GM12878 (cell line): ENCODE results near the gene MOB2. TPM values are rescaled to one million over a fixed set of nuclear protein-coding genes. Genes with fewer than 3 reads are reported as not detected.

Source experiments
- ATAC-seq: fragments of 200-7000 bp; cut with Tn5 transposase; 3 replicates; pipeline ENCODE4 v1.9.1; 2020; ENCODE audit warnings: mild to moderate bottlenecking, moderate library complexity
- BruUV-seq: library from RNA; stranded (reverse); fragments of 400-500 nt; replicated peaks from 2 replicates; lab custom pipeline; 2021; lab: Mats Ljungman, UMichigan
- CTCF ChIA-PET: fragments of 300-600 bp; sonication (Branson Sonifier 250); formaldehyde crosslinking; extraction: SDS; loops from one replicate; lab custom pipeline; 2021; ENCODE audit warnings: inconsistent platforms; lab: Yijun Ruan, JAX
- POLR2A ChIA-PET: fragments of 350-600 bp; formaldehyde crosslinking; extraction: SDS; loops from one replicate; lab custom pipeline; 2021; ENCODE audit warnings: inconsistent platforms; lab: Charles Lee
- RAD21 ChIA-PET: fragments of 300-600 bp; sonication (Branson Sonifier 250); formaldehyde crosslinking; loops from one replicate; lab custom pipeline; 2023; ENCODE audit warnings: antibody characterized with exemption; ENCODE audit not compliant: unreplicated experiment; lab: Charles Lee
- SMC1A ChIA-PET: fragments of 300-600 bp; sonication (Branson Sonifier 250); formaldehyde crosslinking; loops from one replicate; lab custom pipeline; 2023; ENCODE audit not compliant: unreplicated experiment, uncharacterized antibody; lab: Charles Lee
- DNase-seq: peaks from one replicate; pipeline ENCODE4 v3.0.0-alpha.2; 2011; ENCODE audit warnings: low read depth, low spot score
- FAIRE-seq: peaks from 3 replicates; lab custom pipeline; 2011; peaks lifted over from hg19 to GRCh38; lab: Jason Lieb, UNC
- H2AFZ ChIP-seq: 2 replicates; pipeline ENCODE4 v1.6.0; 2011; ENCODE audit warnings: low read depth, low read length, control low read depth; ENCODE audit not compliant: control insufficient read depth
- H3K27ac ChIP-seq: 2 replicates; pipeline ENCODE4 v1.5.1; 2011; ENCODE audit warnings: control low read depth; ENCODE audit not compliant: control insufficient read depth, insufficient read depth
- H3K27me3 ChIP-seq, 2 experiments: replicated peaks in 1 of 2; 2 replicates each; pipeline versions ENCODE4 v1.6.0 to v1.6.1; 2011; ENCODE audit warnings: low read length in 1 of 2; ENCODE audit not compliant: control insufficient read depth in 2 of 2, insufficient read depth in 2 of 2
- H3K36me3 ChIP-seq, 2 experiments: 2 replicates each; pipeline ENCODE4 v1.5.1; 2011; ENCODE audit warnings: low read length in 1 of 2; ENCODE audit not compliant: control insufficient read depth in 2 of 2, insufficient read depth in 2 of 2
- H3K4me1 ChIP-seq: 2 replicates; pipeline ENCODE4 v1.6.1; 2011; ENCODE audit warnings: mild to moderate bottlenecking, low read length, moderate library complexity, mixed read lengths; ENCODE audit not compliant: control insufficient read depth, insufficient read depth
- H3K4me2 ChIP-seq: 2 replicates; pipeline ENCODE4 v1.6.0; 2011; ENCODE audit warnings: control low read depth; ENCODE audit not compliant: control insufficient read depth, insufficient read depth
- H3K4me3 ChIP-seq: fragments of 200-600 bp; sonication (generic); 2 replicates; pipeline ENCODE4 v1.5.1; 2016
- H3K79me2 ChIP-seq: 2 replicates; pipeline ENCODE4 v1.6.0; 2011; ENCODE audit warnings: low read length; ENCODE audit not compliant: control insufficient read depth, insufficient read depth
- H3K9ac ChIP-seq: 2 replicates; pipeline ENCODE4 v1.8.0; 2011; ENCODE audit warnings: low read length, control low read depth, mixed read lengths; ENCODE audit not compliant: control insufficient read depth, insufficient read depth
- H3K9me3 ChIP-seq: replicated peaks from 3 replicates; pipeline ENCODE4 v1.5.1; 2011; ENCODE audit warnings: mild to moderate bottlenecking, low read length; ENCODE audit not compliant: control insufficient read depth, insufficient read depth
- H4K20me1 ChIP-seq: 2 replicates; pipeline ENCODE4 v1.6.0; 2011; ENCODE audit not compliant: control insufficient read depth, insufficient read depth
- CREB1 ChIP-seq: IDR thresholded peaks from 2 replicates; pipeline ENCODE4 v1.6.1; 2012; ENCODE audit warnings: low read depth, mild to moderate bottlenecking, inconsistent platforms
- NR2F1 ChIP-seq: fragments of 450-650 bp; conservative IDR thresholded peaks from 2 replicates; pipeline ENCODE4 v1.6.1; 2017; ENCODE audit warnings: mild to moderate bottlenecking
- SMAD5 ChIP-seq: IDR thresholded peaks from 2 replicates; pipeline ENCODE4 v1.6.1; 2016; ENCODE audit warnings: antibody characterized with exemption, low read depth
- TCF12 ChIP-seq: IDR thresholded peaks from 2 replicates; pipeline ENCODE4 v1.6.1; 2011; ENCODE audit warnings: low read depth, mild to moderate bottlenecking, low read length
- WGBS: methylation state at CpG from one replicate; pipeline ENCODE4 v1.1.6; 2016; ENCODE audit warnings: low lambda C conversion rate; ENCODE audit not compliant: insufficient replicate concordance, insufficient coverage; ENCODE audit errors: missing lambda C conversion rate; 5-methylcytosine and 5-hydroxymethylcytosine counted together
- in situ Hi-C: fragments of 300-500 bp; cut with MboI; formaldehyde crosslinking; loops from 9 replicates; pipeline ENCODE4 v1.14.3; 2018; ENCODE audit warnings: mixed read lengths
- intact Hi-C: fragments of 100-400 bp; cut with micrococcal nuclease; formaldehyde crosslinking; loops from one replicate; pipeline ENCODE4 v1.14.2; 2022; ENCODE audit not compliant: unreplicated experiment
- polyA plus RNA-seq, 11 experiments: library from polyadenylated mRNA; depleted of rRNA in 4 of 11; unstranded in 6 of 11; stranded (reverse) in 5 of 11; fragments of >200 nt; fragmentation: Nextera tagmentation in 4 of 11; fragmentation: Illumina TruSeq in 1 of 11; extraction: Ambion mirVana in 4 of 11; extraction: Trizol in 1 of 11; gene quantifications; 1 replicate in 1 of 11; 2 replicates in 10 of 11; pipeline versions ENCODE4 v1.2.1 to v1.2.3, GENCODE V29; 2011 to 2016; ENCODE audit warnings: inconsistent platforms in 2 of 11, missing spikeins in 2 of 11, low read depth in 1 of 11
- total RNA-seq, 4 experiments: library from RNA; depleted of rRNA in 3 of 4; stranded (reverse); fragments of >200 nt in 3 of 4; fragmentation: Illumina TruSeq in 1 of 4; extraction: Trizol in 1 of 4; gene quantifications; 2 replicates each; pipeline versions ENCODE4 v1.2.1 to v1.2.3, GENCODE V29; 2013 to 2021
- TF ChIP-seq, protein P1 (sequence below): fragments of 450-650 bp; formaldehyde crosslinking; IDR thresholded peaks from 2 replicates; pipeline ENCODE4 v1.5.0; 2022; ENCODE audit warnings: mild to moderate bottlenecking, missing genetic modification characterization
- TF ChIP-seq, protein P2 (sequence below): fragments of 450-650 bp; IDR thresholded peaks from 2 replicates; pipeline ENCODE4 v1.6.1; 2018; ENCODE audit warnings: mild to moderate bottlenecking, low read depth, moderate library complexity; ENCODE audit not compliant: partially characterized antibody

Gene MOB2
- total and polyA plus RNA-seq, 10 of the 15 experiments (the other 5 are each of a cell fraction or from before 2014, with no cell fraction given), result 0.10 to 34.6 (median 15.5) TPM

DNA sequence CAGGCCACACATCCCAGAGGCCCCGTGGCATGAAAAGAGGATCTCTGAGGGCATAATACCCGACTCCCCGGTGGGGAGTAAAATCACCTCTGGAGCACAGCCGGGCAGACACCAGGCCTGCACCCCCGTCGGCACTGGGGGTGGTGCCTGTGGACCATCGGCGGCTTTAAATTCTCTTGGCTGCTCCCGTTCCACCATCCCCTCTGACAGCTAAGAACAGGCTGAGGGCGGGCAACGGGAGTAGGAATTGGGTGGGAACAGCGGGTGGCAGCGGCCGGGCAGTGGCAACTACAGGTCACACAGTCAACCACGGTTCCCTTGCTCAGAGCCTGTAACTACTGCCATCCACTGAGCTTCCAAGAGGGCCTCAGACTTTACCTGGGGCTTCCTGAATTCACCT, 40.2 kb upstream of the MOB2 start (continued):
- TF ChIP-seq, protein P1, sequence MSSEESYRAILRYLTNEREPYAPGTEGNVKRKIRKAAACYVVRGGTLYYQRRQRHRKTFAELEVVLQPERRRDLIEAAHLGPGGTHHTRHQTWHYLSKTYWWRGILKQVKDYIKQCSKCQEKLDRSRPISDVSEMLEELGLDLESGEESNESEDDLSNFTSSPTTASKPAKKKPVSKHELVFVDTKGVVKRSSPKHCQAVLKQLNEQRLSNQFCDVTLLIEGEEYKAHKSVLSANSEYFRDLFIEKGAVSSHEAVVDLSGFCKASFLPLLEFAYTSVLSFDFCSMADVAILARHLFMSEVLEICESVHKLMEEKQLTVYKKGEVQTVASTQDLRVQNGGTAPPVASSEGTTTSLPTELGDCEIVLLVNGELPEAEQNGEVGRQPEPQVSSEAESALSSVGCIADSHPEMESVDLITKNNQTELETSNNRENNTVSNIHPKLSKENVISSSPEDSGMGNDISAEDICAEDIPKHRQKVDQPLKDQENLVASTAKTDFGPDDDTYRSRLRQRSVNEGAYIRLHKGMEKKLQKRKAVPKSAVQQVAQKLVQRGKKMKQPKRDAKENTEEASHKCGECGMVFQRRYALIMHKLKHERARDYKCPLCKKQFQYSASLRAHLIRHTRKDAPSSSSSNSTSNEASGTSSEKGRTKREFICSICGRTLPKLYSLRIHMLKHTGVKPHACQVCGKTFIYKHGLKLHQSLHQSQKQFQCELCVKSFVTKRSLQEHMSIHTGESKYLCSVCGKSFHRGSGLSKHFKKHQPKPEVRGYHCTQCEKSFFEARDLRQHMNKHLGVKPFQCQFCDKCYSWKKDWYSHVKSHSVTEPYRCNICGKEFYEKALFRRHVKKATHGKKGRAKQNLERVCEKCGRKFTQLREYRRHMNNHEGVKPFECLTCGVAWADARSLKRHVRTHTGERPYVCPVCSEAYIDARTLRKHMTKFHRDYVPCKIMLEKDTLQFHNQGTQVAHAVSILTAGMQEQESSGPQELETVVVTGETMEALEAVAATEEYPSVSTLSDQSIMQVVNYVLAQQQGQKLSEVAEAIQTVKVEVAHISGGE (CRISPR knock-in tag), result no peak
- TF ChIP-seq, protein P2, sequence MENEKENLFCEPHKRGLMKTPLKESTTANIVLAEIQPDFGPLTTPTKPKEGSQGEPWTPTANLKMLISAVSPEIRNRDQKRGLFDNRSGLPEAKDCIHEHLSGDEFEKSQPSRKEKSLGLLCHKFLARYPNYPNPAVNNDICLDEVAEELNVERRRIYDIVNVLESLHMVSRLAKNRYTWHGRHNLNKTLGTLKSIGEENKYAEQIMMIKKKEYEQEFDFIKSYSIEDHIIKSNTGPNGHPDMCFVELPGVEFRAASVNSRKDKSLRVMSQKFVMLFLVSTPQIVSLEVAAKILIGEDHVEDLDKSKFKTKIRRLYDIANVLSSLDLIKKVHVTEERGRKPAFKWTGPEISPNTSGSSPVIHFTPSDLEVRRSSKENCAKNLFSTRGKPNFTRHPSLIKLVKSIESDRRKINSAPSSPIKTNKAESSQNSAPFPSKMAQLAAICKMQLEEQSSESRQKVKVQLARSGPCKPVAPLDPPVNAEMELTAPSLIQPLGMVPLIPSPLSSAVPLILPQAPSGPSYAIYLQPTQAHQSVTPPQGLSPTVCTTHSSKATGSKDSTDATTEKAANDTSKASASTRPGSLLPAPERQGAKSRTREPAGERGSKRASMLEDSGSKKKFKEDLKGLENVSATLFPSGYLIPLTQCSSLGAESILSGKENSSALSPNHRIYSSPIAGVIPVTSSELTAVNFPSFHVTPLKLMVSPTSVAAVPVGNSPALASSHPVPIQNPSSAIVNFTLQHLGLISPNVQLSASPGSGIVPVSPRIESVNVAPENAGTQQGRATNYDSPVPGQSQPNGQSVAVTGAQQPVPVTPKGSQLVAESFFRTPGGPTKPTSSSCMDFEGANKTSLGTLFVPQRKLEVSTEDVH, result no peak
- no peak for TF ChIP-seq CREB1
- TF ChIP-seq, all 136 proteins: peak for 0

DNA sequence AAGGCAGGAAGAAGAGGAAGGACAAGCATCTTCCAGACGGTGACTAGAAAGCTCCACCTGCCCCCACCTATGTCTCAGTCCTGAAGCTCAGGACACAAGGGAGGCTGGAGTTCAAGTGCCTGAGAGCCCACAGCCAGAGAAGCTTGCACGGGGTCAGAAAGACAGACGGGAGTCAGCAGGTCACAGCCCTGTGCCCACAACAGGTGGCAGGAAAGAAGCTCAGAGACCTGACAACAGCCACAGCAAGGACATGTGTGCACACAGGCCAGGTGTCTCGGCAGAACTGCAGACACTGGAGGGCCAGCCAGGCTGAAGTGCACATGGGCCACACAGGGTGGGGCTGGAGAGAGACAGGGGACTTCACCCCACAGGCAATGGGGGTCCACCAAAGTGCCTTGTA, 37.2 kb upstream of the MOB2 start:
- Histone ChIP-seq H3K4me1 (peaks cover 10% of the 10 kb centered on the region), H3K4me2 (no peak overlapping the region), H3K27ac (no peak overlapping the region), H4K20me1 (no peaks in the 10 kb centered on the region), H3K9ac (no peak overlapping the region), H2AFZ (no peak overlapping the region), H3K27me3 (no peaks in the 10 kb centered on the region), H3K79me2 (peaks cover 1% of the 10 kb centered on the region), H3K36me3 (peaks cover 0 to 1% of the 10 kb centered on the region in 2 experiments; a peak in 1 of 4 replicates), H3K9me3 (no peaks in the 10 kb centered on the region), H3K4me3 (no peak overlapping the region)
- FAIRE-seq (no peak), DNase-seq (no peak), ATAC-seq (peak; percentile 4; the same call in 1 of the 3 replicates)
- ChIA-PET CTCF (interaction anchor here (0.6 to 1.6 kb wide), 3 partner anchors 9 to 359 kb away, joined by 3 to 5 read pairs (median 5); no protein-coding TSS in a partner anchor), RAD21 (no interaction called here), SMC1A (no interaction called here), POLR2A (no interaction called here)
- no TSS peak for BruUV-seq
- intact Hi-C loops (no loop called here), in situ Hi-C loops (no loop called here)
- peak; percentile 52 for TF ChIP-seq NR2F1
- peak; percentile 55; the same call in 1 of the 2 replicates for TF ChIP-seq TCF12
- TF ChIP-seq SMAD5, result no peak
- 23% methylated on average over 4 of the region's 4 CpGs for WGBS
